ENCODE results near the gene PPP2R2C.

PPP2R2C gene

DNA sequence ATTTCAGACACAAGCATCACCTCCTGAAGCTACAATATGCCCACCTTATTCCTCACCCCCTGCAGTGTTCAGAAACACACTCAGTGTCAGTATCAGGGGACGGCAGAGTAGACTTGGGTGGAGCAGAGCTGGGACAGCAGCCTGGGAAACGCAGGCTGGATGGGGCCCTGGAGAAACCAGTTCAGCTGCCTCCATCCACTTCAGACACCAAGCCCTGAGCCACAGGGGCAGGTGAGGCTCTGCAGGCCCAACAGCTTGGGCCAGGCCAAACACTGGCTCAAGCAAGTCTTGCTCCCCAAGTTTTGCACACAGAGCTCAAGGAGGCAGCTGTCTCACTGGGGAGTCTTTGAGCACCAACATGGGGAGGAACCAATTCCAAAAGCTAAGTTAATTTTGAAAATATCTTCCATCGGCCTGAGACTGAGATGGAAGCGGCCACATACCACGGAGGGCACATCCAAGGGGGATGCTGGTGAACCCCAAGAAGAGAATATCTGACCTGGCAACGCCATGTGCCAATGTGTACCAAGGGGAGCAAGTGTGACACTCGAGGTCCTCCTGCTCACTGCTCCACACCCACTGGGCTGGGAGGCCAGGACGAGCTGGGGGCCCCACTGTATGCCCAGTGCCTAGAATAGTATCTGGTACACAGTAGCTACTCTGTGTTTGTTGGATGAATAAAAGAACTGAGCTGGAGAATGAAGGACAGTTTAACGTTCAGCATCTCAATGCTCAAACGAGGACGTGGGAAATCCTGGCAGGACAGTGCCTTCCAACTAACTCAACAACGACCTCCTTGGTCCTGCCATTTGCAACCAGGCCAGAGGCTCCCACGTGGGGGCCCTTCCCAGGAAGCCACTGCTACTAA lies 45.6 kb downstream of the PPP2R2C start:
- no peak for DNase-seq (ENCODE audit: low spot score)
- TF ChIP-seq, protein P1, sequence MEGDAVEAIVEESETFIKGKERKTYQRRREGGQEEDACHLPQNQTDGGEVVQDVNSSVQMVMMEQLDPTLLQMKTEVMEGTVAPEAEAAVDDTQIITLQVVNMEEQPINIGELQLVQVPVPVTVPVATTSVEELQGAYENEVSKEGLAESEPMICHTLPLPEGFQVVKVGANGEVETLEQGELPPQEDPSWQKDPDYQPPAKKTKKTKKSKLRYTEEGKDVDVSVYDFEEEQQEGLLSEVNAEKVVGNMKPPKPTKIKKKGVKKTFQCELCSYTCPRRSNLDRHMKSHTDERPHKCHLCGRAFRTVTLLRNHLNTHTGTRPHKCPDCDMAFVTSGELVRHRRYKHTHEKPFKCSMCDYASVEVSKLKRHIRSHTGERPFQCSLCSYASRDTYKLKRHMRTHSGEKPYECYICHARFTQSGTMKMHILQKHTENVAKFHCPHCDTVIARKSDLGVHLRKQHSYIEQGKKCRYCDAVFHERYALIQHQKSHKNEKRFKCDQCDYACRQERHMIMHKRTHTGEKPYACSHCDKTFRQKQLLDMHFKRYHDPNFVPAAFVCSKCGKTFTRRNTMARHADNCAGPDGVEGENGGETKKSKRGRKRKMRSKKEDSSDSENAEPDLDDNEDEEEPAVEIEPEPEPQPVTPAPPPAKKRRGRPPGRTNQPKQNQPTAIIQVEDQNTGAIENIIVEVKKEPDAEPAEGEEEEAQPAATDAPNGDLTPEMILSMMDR (IDR thresholded peaks at IDR 0.05; ENCODE audit: extremely low read depth, missing control alignments): no peak

DNA sequence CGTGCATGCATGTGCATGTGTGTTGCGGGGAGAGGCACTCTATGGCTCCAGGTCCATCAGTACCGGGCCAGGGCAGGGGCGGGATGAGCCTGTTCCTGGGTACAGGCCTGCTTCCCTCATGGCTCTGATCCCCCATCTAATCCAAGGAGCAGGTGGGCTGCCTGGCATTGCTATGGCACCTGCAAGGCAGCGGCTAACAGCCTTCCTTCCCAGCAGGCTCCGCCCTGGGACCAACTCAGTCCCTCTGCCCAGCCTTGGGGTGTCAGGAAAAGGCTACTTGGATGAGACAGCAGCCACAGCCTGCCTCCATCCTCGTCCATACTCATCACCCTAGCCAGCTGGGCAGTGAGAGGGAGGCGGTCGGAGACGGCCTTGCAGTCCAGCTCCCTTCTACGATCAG lies 46.5 kb downstream of the PPP2R2C start:
- DNase-seq (ENCODE audit: low spot score): no peak
- TF ChIP-seq, protein P1 (IDR thresholded peaks at IDR 0.05; ENCODE audit: extremely low read depth, missing control alignments): no peak

DNA sequence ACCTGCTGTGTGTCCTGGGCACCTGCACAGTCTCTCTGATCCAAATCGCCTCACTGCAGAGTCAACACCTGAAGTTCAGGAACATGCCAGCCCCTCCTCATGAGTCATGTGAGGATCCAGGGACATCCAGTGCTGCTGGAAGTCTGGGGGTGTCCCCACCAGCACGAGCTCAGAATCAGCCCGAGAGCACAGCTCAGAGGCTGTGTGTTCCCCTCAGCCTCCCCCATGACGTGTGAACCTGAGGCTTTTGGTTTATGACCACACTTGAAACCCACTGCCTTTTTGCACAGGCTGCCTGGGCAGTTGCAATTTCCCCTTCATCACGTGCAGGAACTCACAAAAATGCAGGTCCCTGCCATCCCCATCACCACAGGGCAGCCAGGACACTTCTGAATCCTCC lies 47.1 kb downstream of the PPP2R2C start:
- TF ChIP-seq, protein P1 (IDR thresholded peaks at IDR 0.05; ENCODE audit: extremely low read depth, missing control alignments): no peak

DNA sequence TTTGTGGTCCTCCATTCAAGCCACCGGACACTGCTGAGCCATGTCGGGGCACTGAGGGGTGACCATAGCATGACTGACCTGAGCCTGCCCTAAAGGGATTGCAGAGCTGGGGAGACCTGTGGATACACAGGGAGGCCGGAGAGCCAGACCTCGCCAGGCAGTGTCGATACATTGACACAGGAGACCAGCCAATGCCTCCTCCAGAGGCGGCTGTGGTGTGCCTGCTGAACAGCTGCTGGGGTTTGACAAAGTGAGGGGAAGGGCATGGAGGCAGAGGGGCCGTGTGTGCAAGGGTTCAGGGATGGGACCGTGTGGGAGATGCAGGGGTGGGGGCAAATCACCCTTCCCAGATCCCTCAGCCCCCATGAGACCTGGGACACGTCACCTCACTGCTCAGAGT lies 48.0 kb downstream of the PPP2R2C start:
- no peak for DNase-seq (ENCODE audit: low spot score)
- TF ChIP-seq, protein P1 (IDR thresholded peaks at IDR 0.05; ENCODE audit: extremely low read depth, missing control alignments): no peak

More for the DNA sequence above, 47.1 kb downstream of the PPP2R2C start:
- peak; percentile 27 for DNase-seq (ENCODE audit: low spot score)

DNA sequence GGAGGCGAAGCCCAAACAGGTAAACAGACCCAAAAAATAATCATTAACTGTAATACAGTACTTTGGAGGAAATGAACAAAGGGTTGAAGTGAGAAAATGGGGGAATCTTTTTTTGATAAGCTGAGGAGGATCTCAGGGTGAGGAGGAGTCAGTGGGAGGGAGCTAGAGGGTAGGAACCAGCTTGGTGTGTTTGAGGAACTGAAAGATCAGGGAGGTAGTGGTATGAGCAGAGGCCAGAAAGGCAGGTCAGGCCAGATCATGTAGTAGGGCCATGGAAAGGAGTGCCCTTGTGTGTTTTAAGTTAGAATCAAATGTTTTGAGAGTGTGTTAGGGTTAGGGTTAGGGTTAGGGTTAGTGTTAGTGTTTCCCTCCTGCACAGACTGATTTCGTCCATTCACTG lies 48.8 kb downstream of the PPP2R2C start:
- TF ChIP-seq, protein P1 (IDR thresholded peaks at IDR 0.05; ENCODE audit: extremely low read depth, missing control alignments): no peak
- DNase-seq (ENCODE audit: low spot score): peak; percentile 74

DNA sequence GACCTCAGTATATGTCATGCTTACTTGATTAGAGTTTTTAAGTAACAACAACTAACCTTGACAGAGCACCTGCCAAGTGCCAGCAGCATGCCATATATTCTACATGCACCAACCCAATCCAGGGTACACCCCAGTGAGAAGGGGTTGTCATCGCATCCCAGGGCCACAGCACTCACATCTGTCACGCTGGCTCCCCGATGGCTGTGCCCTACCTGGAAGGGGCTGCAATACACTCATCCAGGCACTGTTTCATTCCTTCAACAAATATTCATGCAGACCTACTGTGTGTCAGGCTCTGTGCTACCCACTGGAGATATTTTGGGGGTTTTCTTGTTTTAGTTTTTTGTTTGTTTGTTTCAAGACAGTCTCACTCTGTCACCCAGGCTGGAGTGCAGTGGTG lies 49.5 kb downstream of the PPP2R2C start:
- TF ChIP-seq, protein P1 (IDR thresholded peaks at IDR 0.05; ENCODE audit: extremely low read depth, missing control alignments): no peak
- no peak for DNase-seq (ENCODE audit: low spot score)

DNA sequence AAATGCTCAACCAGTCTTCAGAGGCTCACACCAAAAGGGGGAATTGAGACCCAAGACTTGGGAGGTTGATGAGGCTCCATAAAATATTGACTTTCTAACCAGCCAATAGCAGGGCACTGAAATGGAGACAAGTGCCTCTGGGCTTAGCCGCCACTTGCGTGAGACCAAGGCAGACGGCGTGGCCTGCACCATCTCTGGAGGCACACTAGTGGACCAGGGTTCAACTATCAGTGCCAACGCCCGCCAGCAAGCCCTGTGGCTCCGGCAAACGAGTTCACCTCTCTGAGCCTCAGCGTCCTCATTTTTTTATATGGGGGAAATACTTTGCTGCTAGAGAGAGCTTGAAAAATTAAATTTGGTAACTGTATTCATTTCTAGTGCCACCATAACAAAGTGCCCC lies 50.3 kb downstream of the PPP2R2C start:
- TF ChIP-seq, protein P1 (IDR thresholded peaks at IDR 0.05; ENCODE audit: extremely low read depth, missing control alignments): no peak
- no peak for DNase-seq (ENCODE audit: low spot score)

Measured in GM20000 (cell line).